GM10847 (cell line): Measurements from ENCODE around the gene TUB.

Source experiments
- POLR2A ChIP-seq: IDR thresholded peaks from 2 replicates; pipeline ENCODE4 v1.6.1; 2011; ENCODE audit not compliant: insufficient read length; ENCODE audit errors: extremely low read depth

Gene TUB

GRCh38 chr11:8039530-8040260, 41.3 kb upstream of the TUB start:
- TF ChIP-seq POLR2A, result no peak

- TF ChIP-seq POLR2A, result no peak
These were observed 40.6 kb upstream of the TUB start for GRCh38 chr11:8040261-8040920.

- no peak for TF ChIP-seq POLR2A
These were observed 40.1 kb upstream of the TUB start for GRCh38 chr11:8040921-8041285.

GRCh38 chr11:8041576-8041975, 39.4 kb upstream of the TUB start:
- no peak for TF ChIP-seq POLR2A

- TF ChIP-seq POLR2A, result no peak
These were observed 37.3 kb upstream of the TUB start for GRCh38 chr11:8043756-8044155.

- no peak for TF ChIP-seq POLR2A
These were observed 35.2 kb upstream of the TUB start for GRCh38 chr11:8045839-8046238.

GRCh38 chr11:8047382-8047781, 33.6 kb upstream of the TUB start:
- no peak for TF ChIP-seq POLR2A

- TF ChIP-seq POLR2A, result no peak
These were observed 31.9 kb upstream of the TUB start for GRCh38 chr11:8049084-8049483.

- TF ChIP-seq POLR2A, result no peak
These were observed 25.7 kb upstream of the TUB start for GRCh38 chr11:8055091-8055835.

- no peak for TF ChIP-seq POLR2A
These were observed 25.0 kb upstream of the TUB start for GRCh38 chr11:8055836-8056526.

- no peak for TF ChIP-seq POLR2A
These were observed 24.1 kb upstream of the TUB start for GRCh38 chr11:8056810-8057463.

- TF ChIP-seq POLR2A, result no peak
These were observed 22.8 kb upstream of the TUB start for GRCh38 chr11:8058216-8058615.

- TF ChIP-seq POLR2A, result no peak
These were observed 22.0 kb upstream of the TUB start for GRCh38 chr11:8059030-8059429.

GRCh38 chr11:8059571-8060011, 21.4 kb upstream of the TUB start:
- TF ChIP-seq POLR2A, result no peak

GRCh38 chr11:8060146-8060719, 20.8 kb upstream of the TUB start:
- TF ChIP-seq POLR2A, result no peak
